Breast epithelium (tissue), 3 donors: Measurements from ENCODE around the gene CCDC7.

Experiments
- POLR2A ChIP-seq: fragments of 450-650 bp; IDR thresholded peaks from one replicate; pipeline ENCODE4 v1.6.1; 2016; ENCODE audit warnings: antibody characterized with exemption, mild to moderate bottlenecking, moderate library complexity
- TF ChIP-seq, protein P1 (sequence below), 3 donors: fragments of 450-650 bp; IDR thresholded peaks; one replicate each; pipeline ENCODE4 v1.5.1; 2016 to 2017; ENCODE audit warnings: antibody characterized with exemption in 3 of 3, mild to moderate bottlenecking in 3 of 3, moderate library complexity in 3 of 3

- TF ChIP-seq, protein P1, sequence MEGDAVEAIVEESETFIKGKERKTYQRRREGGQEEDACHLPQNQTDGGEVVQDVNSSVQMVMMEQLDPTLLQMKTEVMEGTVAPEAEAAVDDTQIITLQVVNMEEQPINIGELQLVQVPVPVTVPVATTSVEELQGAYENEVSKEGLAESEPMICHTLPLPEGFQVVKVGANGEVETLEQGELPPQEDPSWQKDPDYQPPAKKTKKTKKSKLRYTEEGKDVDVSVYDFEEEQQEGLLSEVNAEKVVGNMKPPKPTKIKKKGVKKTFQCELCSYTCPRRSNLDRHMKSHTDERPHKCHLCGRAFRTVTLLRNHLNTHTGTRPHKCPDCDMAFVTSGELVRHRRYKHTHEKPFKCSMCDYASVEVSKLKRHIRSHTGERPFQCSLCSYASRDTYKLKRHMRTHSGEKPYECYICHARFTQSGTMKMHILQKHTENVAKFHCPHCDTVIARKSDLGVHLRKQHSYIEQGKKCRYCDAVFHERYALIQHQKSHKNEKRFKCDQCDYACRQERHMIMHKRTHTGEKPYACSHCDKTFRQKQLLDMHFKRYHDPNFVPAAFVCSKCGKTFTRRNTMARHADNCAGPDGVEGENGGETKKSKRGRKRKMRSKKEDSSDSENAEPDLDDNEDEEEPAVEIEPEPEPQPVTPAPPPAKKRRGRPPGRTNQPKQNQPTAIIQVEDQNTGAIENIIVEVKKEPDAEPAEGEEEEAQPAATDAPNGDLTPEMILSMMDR (IDR thresholded peaks at IDR 0.05), result no peak
- TF ChIP-seq POLR2A, result no peak
Observed at GRCh38 chr10:32556783-32557395, 110.9 kb downstream of the CCDC7 start.
